Spleen (tissue), 11 donors: ENCODE measurements around the gene ZDHHC1. TPM values are rescaled to one million over a fixed set of nuclear protein-coding genes. Genes with fewer than 3 reads are reported as not detected.

Experiments used
- DNase-seq: peaks from one replicate; pipeline ENCODE4 v3.0.0-alpha.2; 2020
- H3K27ac ChIP-seq, 8 donors: fragments of 200-600 bp; sonication (generic) in 7 of 8; 1 replicate in 4 of 8; 2 replicates in 4 of 8; pipeline versions ENCODE4 v1.5.0 to v1.8.0; 2016 to 2021; ENCODE audit warnings: inconsistent platforms in 4 of 8, mild to moderate bottlenecking in 4 of 8, moderate library complexity in 1 of 8
- H3K27me3 ChIP-seq, 7 donors: fragments of 200-600 bp; sonication (generic) in 6 of 7; replicated peaks in 1 of 7; 1 replicate in 4 of 7; 2 replicates in 3 of 7; pipeline versions ENCODE4 v1.5.0 to v1.8.0; 2016 to 2021; ENCODE audit warnings: inconsistent platforms in 3 of 7, mild to moderate bottlenecking in 1 of 7
- H3K36me3 ChIP-seq, 6 donors: fragments of 200-600 bp; sonication (generic) in 5 of 6; 1 replicate in 4 of 6; 2 replicates in 2 of 6; pipeline versions ENCODE4 v1.5.0 to v1.8.0; 2016 to 2021; ENCODE audit warnings: inconsistent platforms in 2 of 6
- H3K4me1 ChIP-seq, 6 donors: fragments of 200-600 bp; sonication (generic) in 5 of 6; 1 replicate in 3 of 6; 2 replicates in 3 of 6; pipeline versions ENCODE4 v1.5.0 to v1.8.0; 2016 to 2021; ENCODE audit warnings: inconsistent platforms in 3 of 6
- H3K4me3 ChIP-seq, 8 donors: fragments of 200-600 bp; sonication (generic) in 7 of 8; 1 replicate in 4 of 8; 2 replicates in 4 of 8; pipeline versions ENCODE4 v1.5.0 to v1.8.0; 2016 to 2021; ENCODE audit warnings: inconsistent platforms in 4 of 8, mild to moderate bottlenecking in 4 of 8, moderate library complexity in 2 of 8
- H3K9me3 ChIP-seq, 8 donors: fragments of 200-600 bp; sonication (generic) in 7 of 8; 1 replicate in 4 of 8; 2 replicates in 4 of 8; pipeline versions ENCODE4 v1.5.0 to v1.8.0; 2016 to 2021; ENCODE audit warnings: inconsistent platforms in 4 of 8
- CTCF ChIP-seq, 11 experiments: fragments of 200-600 bp in 7 of 11; fragments of 450-650 bp in 4 of 11; sonication (generic) in 4 of 11; IDR thresholded peaks in 8 of 11; conservative IDR thresholded peaks in 3 of 11; 1 replicate in 7 of 11; 2 replicates in 4 of 11; pipeline versions ENCODE4 v1.4.0 to v1.8.0; 2016 to 2021; ENCODE audit warnings: antibody characterized with exemption in 11 of 11, inconsistent platforms in 4 of 11, mild to moderate bottlenecking in 1 of 11
- POLR2A ChIP-seq, 3 donors: fragments of 450-650 bp; IDR thresholded peaks; one replicate each; pipeline ENCODE4 v1.5.1; 2017; ENCODE audit warnings: antibody characterized with exemption in 3 of 3, mild to moderate bottlenecking in 1 of 3
- POLR2AphosphoS5 ChIP-seq, 3 donors: sonication (generic); formaldehyde crosslinking; IDR thresholded peaks; one replicate each; pipeline ENCODE4 v1.5.1; 2017; ENCODE audit warnings: antibody characterized with exemption in 3 of 3
- WGBS, 5 donors: extraction: QIAGEN DNeasy Blood & Tissue Kit in 3 of 5; methylation state at CpG; one replicate each; pipeline versions ENCODE4 v1.1.5 to v1.1.7; 2013 to 2018; 5-methylcytosine and 5-hydroxymethylcytosine counted together
- intact Hi-C: fragments of 100-400 bp; cut with DNase I; formaldehyde crosslinking; loops from one replicate; pipeline ENCODE4 v1.15.0; 2023; ENCODE audit warnings: low total_unique reads
- polyA plus RNA-seq, 3 donors: library from polyadenylated mRNA; stranded (reverse); fragments of 200-250 nt; gene quantifications; one replicate each; pipeline ENCODE4 v1.2.1, GENCODE V29; 2013
- total RNA-seq, 7 donors: library from RNA; depleted of rRNA in 3 of 7; stranded (reverse); fragments of >200 nt in 3 of 7; fragmentation: NEBNext Ultra II Directional in 4 of 7; extraction: Animal tissue kit (Norgen Biotek cat#: 25700) in 4 of 7; gene quantifications; one replicate each; pipeline versions ENCODE4 v1.1.0 to v1.2.1, GENCODE V29; 2016 to 2021
- donor health status: healthy with polysubstance abuse.
- donor health status: DM: no; HTN: no; CAD: no; lungs with moderate emphysema.
- donor health status: DM: no; HTN: no; CAD: no.
- donor health status: Bipolar disorder and iron deficiency.
- donor health status: healthy.
- donor health status: DM: no; HTN: no; CAD: no.
- donor health status: DM: yes; HTN: yes; CAD: no.

Gene ZDHHC1
- total and polyA plus RNA-seq, 10 donors: 2.1 to 31.2 (median 15.3) TPM

- no peaks in the 10 kb centered on the region for H3K9me3 ChIP-seq
- intact Hi-C loops: loop anchor here (10.0 kb wide), 1 partner anchor 140 kb away; no protein-coding TSS in a partner anchor
- H3K27ac ChIP-seq: peak overlapping the region in 1 of 8 donors; percentile 28
- TF ChIP-seq CTCF (IDR thresholded peaks at IDR 0.05 in 8 of 11, conservative IDR thresholded peaks at IDR 0.05 in 3 of 11): no peak
- H3K27me3 ChIP-seq: peaks cover 0 to 5% (median 0%) of the 10 kb centered on the region in 7 donors
- no peak for DNase-seq
- H3K4me1 ChIP-seq: peaks cover 0 to 23% (median 9%) of the 10 kb centered on the region in 6 donors
- H3K4me3 ChIP-seq: no peak overlapping the region
- H3K36me3 ChIP-seq: no peaks in the 10 kb centered on the region
- WGBS, 5 donors: 83 to 94% (median 93%) methylated on average over 4 to 5 of the region's 5 CpGs
These were observed 11.5 kb downstream of the ZDHHC1 start for GRCh38 chr16:67404740-67405226.

- peaks cover 0 to 13% (median 0%) of the 10 kb centered on the region in 7 donors for H3K27me3 ChIP-seq
- 51 to 77% (median 61%) methylated on average over 12 of the region's 12 CpGs for WGBS, 5 donors
- peaks cover 0 to 30% (median 15%) of the 10 kb centered on the region in 6 donors for H3K4me1 ChIP-seq
- intact Hi-C loops: loop anchor here (10.0 kb wide), 1 partner anchor 139 kb away; no protein-coding TSS in a partner anchor
- no peak for DNase-seq
- TF ChIP-seq POLR2A (IDR thresholded peaks at IDR 0.05) (no peak), POLR2AphosphoS5 (IDR thresholded peaks at IDR 0.05) (peak in 2 of 3 donors; percentile 24 to 27)
- H3K9me3 ChIP-seq: no peaks in the 10 kb centered on the region
- no peaks in the 10 kb centered on the region for H3K36me3 ChIP-seq
- H3K4me3 ChIP-seq: no peak overlapping the region
- peak overlapping the region in 2 of 8 donors; percentile 2 to 28 for H3K27ac ChIP-seq
These were observed 12.2 kb downstream of the ZDHHC1 start for GRCh38 chr16:67403976-67404555.

GRCh38 chr16:67400901-67401300 is 15.4 kb downstream of the ZDHHC1 start:
- no peak overlapping the region for H3K27ac ChIP-seq
- peaks cover 11 to 49% (median 28%) of the 10 kb centered on the region in 6 donors for H3K4me1 ChIP-seq
- no peaks in the 10 kb centered on the region for H3K9me3 ChIP-seq
- intact Hi-C loops: loop anchor here (10.0 kb wide), 1 partner anchor 136 kb away; no protein-coding TSS in a partner anchor
- H3K27me3 ChIP-seq: peaks cover 0 to 21% (median 0%) of the 10 kb centered on the region in 7 donors
- H3K36me3 ChIP-seq: no peaks in the 10 kb centered on the region
- no peak for DNase-seq
- no peak overlapping the region for H3K4me3 ChIP-seq
- 93 to 96% (median 94%) methylated on average over 12 to 14 of the region's 14 CpGs for WGBS, 5 donors
- TF ChIP-seq CTCF (IDR thresholded peaks at IDR 0.05 in 8 of 11, conservative IDR thresholded peaks at IDR 0.05 in 3 of 11): no peak
- no peak for TF ChIP-seq POLR2A (IDR thresholded peaks at IDR 0.05)
- no peak for TF ChIP-seq POLR2AphosphoS5 (IDR thresholded peaks at IDR 0.05)

GRCh38 chr16:67399749-67400704 is 16.2 kb downstream of the ZDHHC1 start:
- WGBS, 5 donors: 63 to 81% (median 78%) methylated on average over 12 to 19 of the region's 19 CpGs
- peak; percentile 71 for DNase-seq
- H3K27ac ChIP-seq: no peak overlapping the region
- no peaks in the 10 kb centered on the region for H3K9me3 ChIP-seq
- H3K4me3 ChIP-seq: no peak overlapping the region
- H3K36me3 ChIP-seq: no peaks in the 10 kb centered on the region
- intact Hi-C loops: loop anchor here (10.0 kb wide), 1 partner anchor 135 kb away; no protein-coding TSS in a partner anchor
- peaks cover 15 to 57% (median 37%) of the 10 kb centered on the region in 6 donors for H3K4me1 ChIP-seq
- no peak for TF ChIP-seq POLR2AphosphoS5 (IDR thresholded peaks at IDR 0.05)
- TF ChIP-seq CTCF (IDR thresholded peaks at IDR 0.05 in 8 of 11, conservative IDR thresholded peaks at IDR 0.05 in 3 of 11): peak in 6 of 11 experiments; percentile 4 to 56 (median 38)
- peaks cover 0 to 30% (median 2%) of the 10 kb centered on the region in 7 donors for H3K27me3 ChIP-seq
